GM21367 (cell line): ENCODE measurements around the gene ENOPH1.

Source experiments
- ATAC-seq: cut with Tn5 transposase; IDR thresholded peaks from one replicate; pipeline ENCODE4 v1.9.1; 2021; ENCODE audit not compliant: unreplicated experiment

The ENOPH1 gene

GRCh38 chr4:82508011-82508410 lies 77.6 kb downstream of the ENOPH1 start:
- ATAC-seq, result no peak

- ATAC-seq, result no peak
Observed at GRCh38 chr4:82508806-82509428, 78.5 kb downstream of the ENOPH1 start.

DNA sequence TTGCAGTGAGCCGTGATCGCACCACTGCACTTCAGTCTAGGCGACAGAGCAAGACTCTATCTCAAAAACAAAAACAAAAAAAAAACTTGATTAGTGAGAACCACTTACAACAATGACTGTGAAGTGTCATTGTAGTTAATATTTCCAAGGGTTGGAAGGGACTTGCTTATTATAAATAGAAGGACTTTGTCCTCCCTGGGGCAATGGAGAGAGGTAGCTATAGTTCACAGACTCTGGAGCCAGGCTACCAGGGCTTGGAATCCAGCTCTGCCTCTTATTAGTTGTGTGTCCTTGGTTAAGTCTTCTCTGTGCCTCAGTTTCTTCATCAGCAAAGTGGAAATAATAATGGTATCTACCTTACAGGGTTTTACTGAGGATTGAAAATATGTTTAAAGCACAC lies 79.8 kb downstream of the ENOPH1 start:
- no peak for ATAC-seq
